NCI-H2081 treated with DMSO at 0.1 percent for 48 hours (cell line): Measurements from ENCODE around the gene RSPO3.
"Not testable (repeated sequence)": the region's sequence is repeated elsewhere in the genome, so short reads cannot be mapped to it uniquely, and the experiment has no call there.

Experiments used
- DNase-seq: peaks from one replicate; lab custom pipeline; 2025; lab: John Stamatoyannopoulos, UW

The RSPO3 gene, protein sequence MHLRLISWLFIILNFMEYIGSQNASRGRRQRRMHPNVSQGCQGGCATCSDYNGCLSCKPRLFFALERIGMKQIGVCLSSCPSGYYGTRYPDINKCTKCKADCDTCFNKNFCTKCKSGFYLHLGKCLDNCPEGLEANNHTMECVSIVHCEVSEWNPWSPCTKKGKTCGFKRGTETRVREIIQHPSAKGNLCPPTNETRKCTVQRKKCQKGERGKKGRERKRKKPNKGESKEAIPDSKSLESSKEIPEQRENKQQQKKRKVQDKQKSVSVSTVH

GRCh38 chr6:127118298-127119101 is at the start of gene RSPO3:
Gene RSPO3, plus strand, starts transcription at chr6:127118671. Its CDS starts 522 bp downstream, at chr6:127119193.
- no peak for DNase-seq

DNA sequence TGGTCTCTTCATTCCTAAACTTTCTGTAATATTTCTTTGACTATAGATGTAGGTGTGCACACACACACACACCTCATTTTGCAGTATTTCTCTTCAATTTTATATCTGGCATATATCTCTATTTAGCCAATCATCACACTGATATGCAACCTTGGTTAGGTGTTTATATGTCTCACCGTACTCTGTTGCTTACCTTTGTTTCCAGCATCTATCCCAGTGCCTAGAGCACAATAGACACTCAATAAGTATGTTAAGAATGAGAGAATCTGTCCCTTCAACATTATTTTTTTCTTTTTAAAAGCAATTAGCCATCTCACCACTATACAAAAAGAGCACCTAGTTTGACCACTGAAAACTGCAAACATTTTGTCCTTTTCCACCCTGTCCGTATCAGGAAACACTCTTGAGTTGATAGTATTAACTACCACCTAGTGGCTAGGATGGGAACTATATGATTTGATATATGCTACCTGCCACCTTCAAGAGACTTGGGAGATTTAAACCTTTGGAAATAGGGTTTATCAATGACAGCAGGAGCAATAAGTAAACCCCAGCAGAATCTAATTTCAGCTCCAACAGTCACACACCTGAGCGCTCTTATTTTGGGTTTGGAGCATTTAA is 48.7 kb upstream of the RSPO3 start:
- no peak for DNase-seq

GRCh38 chr6:127073222-127073621 is 45.2 kb upstream of the RSPO3 start:
- no peak for DNase-seq

- no peak for DNase-seq
These were observed 42.0 kb upstream of the RSPO3 start for GRCh38 chr6:127076466-127076865.

DNA sequence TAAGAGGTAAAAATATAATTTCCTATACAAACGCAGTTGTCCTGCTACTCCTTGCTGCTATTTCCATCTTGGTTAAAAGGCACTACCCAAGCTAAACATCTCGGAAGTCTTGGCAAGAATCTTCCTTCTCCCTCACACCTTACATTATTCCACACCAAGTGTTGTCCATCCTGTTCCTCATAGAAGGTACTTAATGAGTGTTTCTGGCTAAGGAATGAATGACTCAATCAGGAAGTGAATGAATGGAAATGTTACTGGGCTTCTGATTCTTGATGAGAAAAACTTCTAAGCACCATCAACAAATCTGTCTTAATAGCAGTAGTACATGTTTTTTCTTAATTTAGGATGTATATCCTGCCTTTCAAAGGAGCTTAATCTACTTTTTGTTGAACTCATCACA is 40.6 kb upstream of the RSPO3 start:
- no peak for DNase-seq

DNA sequence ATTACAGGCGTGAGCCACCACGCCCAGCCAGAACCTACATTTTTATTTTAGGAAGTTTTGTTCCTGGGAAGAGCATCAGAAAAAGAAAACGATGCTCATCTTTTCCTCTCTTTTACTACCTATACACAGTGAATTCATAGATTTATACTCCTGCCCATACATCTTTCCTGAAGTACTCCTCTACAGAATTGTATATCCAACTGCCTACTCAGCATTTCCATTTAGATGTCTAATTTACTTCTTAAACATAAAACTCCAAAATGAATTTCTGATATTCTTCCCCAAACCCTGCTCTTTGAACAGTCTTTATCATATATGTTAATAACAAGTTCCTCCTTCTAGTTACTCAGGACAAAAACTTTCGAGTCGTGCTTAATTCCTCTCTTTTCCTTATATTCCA is 39.8 kb upstream of the RSPO3 start:
- no peak for DNase-seq

- DNase-seq, result no peak
These were observed 38.8 kb upstream of the RSPO3 start for GRCh38 chr6:127079681-127080080.

- no peak for DNase-seq
These were observed 38.4 kb upstream of the RSPO3 start for GRCh38 chr6:127080081-127080480.

DNA sequence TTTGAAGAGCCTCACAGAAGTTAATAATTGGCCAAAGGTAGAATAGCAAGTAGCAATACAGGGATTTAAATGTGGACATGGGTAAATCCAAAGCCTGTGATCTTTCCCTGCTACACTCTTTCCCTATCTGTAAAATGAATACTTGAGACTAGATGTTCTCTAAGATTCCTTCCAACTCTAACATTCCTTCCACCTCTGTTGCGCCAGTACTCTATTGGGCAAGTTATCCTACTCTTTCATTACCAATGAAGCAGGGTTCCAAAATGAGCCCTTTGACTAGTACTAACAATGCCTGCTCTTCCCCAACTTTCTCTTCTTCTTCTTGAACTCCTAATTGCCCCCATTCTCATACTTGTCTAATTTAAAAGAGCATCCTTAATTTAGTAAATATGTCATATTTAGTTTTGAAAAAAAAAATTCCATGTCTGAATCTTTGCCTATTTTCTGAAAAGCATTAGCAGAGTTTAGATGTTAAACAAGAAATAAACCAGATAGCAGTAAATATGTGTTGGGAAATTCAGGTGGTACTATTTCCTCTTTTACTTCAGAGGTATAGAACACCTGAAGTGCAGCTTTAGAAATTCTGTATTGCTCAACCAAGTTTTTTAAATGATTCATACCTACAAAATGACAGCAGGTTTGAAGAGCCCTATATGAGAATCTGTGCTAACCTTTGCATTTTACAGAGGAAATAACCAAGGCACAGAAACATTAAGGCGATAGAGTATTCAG is 35.1 kb upstream of the RSPO3 start:
- no peak for DNase-seq

DNA sequence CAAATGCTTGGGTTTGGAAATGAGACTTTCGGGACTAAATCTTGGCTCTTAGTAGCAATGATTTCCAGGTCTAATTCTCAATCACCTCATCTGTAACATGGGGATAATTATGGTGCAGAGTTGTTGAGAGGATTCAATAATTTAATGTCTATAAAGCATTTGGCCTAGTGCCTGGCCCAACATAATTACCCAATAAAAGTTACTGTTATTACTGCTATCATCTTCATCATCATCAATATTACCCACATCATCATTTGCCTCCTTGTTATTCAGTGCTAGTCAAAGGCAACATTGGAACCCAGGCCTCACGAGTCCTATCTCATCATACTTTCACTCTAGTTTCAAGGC is 34.5 kb upstream of the RSPO3 start:
- no peak for DNase-seq

DNA sequence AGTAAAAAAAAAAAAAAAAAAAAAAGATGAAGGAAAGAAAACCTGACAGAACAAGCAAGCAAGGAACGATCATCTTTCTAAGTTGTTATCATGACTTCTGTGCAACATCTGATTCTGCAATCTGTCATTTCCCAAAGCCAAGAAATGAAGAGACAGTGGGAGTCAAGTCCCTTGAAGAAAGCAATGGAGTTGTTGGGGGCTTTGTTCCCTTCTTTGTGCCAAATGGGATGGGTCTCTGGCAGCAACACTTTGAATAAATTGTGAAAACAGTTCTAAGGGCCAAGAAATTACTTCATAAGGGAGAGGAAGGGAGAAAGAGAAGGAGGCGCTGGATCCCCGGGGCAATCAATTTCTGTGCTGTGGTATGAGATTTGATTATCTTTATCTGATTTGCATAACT is 33.3 kb upstream of the RSPO3 start:
- DNase-seq, result no peak

DNA sequence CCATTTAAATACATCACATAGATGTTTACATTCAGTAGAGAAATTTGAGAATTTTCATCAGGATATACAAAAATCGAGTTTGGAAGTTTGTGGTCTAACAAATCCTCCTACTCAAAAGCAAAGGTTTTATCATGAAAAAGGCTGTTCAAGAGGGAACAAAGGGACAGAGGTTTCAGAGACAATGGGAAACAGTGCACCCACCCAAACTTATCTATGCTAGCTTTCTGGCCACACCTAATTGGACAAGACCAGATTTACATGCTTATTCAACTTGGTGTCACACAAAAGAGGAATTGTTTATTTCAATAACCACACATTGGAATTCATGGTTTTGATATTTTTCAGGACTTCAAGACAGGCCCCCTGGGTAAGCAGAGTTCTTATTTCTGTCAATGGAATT is 28.4 kb upstream of the RSPO3 start:
- no peak for DNase-seq

DNA sequence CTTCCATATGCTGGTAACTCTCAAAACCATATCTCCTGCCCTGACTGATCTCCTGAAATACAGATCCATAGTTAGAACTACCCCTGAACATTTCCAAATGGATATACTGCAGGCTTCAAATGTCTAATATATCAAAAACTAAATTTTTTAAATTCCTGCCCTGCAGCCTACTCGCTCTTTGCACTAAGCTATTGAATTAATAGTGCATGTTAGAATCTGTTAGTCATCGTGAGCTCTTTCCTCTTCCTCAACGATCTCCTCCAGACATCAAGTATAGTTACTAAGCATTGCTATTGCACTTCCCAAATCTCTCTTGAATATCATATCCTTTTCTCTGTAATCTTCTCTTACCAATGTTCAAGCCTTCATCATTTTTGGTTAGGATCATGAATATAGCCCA is 26.0 kb upstream of the RSPO3 start:
- no peak for DNase-seq

DNA sequence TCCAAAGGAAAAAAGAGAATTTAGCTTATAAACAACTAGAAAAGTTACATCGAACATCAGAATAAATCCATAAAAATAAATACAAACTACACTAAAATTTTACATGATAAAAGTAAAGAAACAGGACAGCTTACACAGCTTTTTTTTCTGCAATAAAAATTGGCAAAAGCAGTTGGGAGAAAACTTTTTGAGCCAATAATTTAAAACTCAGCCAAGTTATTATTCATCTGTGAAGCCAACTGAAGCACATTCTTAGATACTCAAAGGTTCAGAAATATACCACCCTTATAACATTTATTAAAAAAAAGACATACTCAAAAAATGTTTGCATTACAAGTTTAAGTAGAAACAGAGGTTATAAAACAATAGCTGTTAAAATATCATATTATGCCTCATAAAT is 23.7 kb upstream of the RSPO3 start:
- no peak for DNase-seq

- no peak for DNase-seq
These were observed 22.3 kb upstream of the RSPO3 start for GRCh38 chr6:127096167-127096566.

DNA sequence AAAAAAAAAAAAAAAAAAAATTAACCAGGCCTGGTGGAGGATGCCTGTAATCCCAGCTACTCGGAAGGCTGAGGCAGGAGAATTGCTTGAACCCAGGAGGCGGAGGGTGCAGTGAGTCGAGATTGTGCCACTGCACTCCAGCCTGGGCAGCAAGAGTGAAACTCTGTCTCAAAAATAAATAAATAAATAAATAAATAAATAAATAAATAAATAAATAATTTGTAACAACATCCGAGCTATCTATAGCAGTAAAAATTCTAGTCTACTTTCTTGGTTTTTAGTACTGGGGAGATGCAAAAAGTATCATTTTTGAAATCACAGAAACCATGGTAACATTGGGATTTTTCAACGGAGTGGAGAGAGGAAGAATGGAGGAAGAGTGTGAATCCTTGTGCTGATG is 21.0 kb upstream of the RSPO3 start:
- not testable (repeated sequence) for DNase-seq

GRCh38 chr6:127100510-127101140 is 17.8 kb upstream of the RSPO3 start:
- DNase-seq, result no peak

- no peak for DNase-seq
These were observed 16.2 kb upstream of the RSPO3 start for GRCh38 chr6:127102299-127102698.

DNA sequence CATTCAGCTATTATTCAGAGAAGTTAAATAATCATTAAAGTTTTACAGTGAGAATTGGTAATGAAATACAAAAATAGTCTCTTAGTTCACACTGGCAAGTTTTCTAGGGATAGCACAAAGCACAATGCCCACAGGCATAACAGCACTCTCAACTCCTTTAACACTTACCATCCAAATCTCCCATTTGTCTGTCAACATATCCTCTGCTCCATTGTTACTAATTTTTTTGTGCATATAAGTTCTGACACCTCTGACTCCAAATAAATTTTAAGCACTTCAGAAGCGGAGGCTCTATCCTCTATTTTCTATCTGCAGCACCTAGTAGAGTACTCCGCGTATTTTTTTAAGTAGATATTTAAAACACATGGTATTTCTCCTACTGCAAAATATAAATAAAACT is 15.6 kb upstream of the RSPO3 start:
- DNase-seq, result no peak

DNA sequence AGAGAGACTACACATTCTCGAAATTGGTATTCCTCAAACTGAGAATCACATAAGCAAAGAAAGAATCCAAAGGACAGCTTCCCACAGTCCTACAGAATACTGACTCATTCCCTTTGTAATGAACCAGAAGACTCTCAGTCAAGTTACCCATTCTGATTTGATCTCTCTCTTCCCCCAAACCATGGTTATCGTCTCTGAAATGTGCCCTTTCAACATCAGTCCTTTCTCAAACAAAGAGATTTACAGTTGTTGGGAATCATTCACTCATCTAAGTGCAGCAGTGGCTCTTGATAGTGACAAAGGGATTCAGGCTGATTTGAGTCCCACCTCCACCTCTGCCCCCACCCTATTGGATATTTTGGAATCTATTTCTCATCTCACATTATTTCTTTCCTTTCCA is 15.0 kb upstream of the RSPO3 start:
- no peak for DNase-seq

DNA sequence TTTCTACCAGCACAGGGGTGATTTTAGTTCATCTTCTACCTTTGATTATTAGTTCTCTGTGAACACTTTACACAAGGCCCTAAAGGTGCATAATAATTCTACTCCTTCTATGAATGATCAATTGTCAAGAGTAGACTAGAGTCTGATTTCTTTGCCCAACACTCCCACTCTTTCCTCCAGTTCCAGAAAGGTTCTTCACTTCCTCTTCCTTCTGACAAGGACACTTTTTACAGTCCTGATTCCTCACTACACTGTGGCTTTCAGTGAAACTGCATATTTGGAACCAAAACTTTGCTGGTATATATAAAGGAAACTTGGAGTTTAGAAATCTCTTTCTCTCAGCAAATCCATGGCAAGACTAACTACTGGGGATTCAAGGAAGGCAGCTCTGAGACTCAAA is 10.6 kb upstream of the RSPO3 start:
- no peak for DNase-seq

- DNase-seq, result no peak
These were observed 7.8 kb upstream of the RSPO3 start for GRCh38 chr6:127110712-127111111.
